Activated CD4-positive, alpha-beta T cell treated with anti-CD3 and anti-CD28 coated beads, Interleukin-2, amount 50 U/mL, for 1 hour (primary cell): Measurements from ENCODE around the gene SAPCD1.
"Not testable (repeated sequence)": the region's sequence is repeated elsewhere in the genome, so short reads cannot be mapped to it uniquely, and the experiment has no call there.

ENCODE experiments used
- DNase-seq: peaks from one replicate; pipeline ENCODE4 v3.0.0-alpha.2; 2020

Gene SAPCD1

DNA sequence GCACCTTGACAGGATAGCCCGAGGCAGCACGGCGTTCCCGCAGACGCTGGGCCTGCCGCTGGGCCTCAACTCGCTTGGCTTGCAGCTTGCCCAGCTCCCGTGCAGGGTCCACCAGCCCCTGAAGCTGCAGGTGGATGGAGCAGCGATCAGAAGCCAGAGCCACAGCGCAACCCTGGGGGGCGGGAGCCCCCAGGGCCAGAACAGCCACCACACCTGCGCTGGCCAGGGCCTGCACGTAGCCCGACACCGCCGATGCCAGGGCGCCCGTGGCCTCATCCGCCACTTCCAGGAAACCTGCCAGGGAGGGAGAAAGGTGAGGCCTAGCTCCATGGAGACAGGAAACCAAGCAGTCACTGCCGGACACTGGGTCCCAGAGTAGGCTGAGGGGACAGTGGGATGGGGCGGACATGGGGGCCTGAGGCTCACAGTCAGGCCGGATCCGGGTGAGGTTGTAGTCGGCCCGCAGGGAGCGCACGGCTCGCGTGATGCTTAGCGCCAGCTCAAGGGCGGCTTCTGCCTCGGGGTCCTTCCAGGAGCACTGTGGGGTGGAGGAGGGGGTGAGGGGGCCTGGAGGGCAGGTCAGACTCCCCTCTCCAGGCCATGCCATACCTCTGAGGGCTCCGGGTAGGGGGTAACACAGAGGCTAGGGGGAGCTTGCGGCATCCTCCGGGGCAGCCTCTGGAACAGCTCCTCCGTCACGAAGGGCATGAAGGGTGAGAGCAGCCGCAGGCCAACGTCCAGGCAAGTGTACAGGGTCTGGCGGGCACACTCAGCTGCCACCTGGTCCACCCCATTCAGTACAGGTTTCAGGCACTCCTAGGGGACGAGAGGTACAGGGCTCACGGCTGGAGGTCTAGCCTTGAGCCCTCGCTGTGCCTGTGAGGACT is 16.8 kb downstream of the SAPCD1 start:
- DNase-seq = no peak

DNA sequence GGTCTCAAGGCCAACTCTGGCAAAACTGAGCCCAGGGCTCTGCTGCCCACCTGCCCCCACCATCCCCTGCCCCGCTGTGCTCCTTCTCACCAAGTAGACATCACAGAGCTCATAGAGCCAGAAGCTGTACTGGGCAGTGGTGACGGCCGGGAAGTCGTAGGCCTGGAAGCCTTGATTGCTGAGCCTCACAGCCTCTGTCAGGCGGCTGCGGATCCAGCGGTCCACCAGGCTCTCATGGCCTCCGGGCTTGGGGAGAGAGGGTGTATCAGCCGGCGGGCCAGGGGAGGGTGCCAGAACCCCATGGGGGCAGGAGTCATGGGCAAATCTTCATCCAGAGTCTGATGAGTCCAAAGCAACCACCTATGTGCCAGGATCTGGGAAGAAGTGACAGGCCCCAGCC is 17.5 kb downstream of the SAPCD1 start:
- no peak for DNase-seq

DNA sequence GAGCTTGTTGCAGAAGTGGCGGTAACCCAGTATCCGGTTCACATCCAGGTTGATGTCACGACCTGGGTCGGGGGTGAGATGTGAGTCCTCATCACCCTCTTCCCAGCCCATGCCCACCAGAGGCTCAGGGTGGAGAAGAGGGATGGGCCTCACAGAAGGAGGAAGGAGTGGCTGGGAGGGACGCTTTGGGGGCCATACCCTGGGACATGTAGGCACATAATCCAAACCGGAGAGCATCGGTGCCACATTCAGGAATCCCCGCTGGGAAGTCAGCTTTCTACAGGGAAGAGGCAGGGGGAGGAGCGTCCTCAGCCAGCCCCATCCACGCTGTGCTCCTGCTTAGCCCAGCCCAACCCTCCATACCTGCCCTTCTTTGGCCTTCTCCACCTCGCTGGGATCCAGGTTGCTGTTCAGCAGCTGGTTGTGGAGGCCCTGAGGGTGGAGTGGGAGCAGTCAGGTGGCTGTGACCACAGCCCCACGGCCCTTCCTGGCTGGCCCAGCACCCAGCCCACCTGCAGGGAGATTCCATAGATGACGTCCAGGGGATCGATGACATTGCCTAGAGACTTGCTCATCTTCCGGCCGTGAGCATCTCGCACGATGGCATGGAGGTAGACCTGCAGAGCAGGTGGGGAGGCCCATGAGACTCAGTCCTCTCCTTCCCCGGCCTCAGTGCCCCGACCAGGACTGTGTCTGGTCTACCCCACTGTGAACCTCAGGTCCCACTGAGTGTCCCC is 18.2 kb downstream of the SAPCD1 start:
- DNase-seq = no peak

DNA sequence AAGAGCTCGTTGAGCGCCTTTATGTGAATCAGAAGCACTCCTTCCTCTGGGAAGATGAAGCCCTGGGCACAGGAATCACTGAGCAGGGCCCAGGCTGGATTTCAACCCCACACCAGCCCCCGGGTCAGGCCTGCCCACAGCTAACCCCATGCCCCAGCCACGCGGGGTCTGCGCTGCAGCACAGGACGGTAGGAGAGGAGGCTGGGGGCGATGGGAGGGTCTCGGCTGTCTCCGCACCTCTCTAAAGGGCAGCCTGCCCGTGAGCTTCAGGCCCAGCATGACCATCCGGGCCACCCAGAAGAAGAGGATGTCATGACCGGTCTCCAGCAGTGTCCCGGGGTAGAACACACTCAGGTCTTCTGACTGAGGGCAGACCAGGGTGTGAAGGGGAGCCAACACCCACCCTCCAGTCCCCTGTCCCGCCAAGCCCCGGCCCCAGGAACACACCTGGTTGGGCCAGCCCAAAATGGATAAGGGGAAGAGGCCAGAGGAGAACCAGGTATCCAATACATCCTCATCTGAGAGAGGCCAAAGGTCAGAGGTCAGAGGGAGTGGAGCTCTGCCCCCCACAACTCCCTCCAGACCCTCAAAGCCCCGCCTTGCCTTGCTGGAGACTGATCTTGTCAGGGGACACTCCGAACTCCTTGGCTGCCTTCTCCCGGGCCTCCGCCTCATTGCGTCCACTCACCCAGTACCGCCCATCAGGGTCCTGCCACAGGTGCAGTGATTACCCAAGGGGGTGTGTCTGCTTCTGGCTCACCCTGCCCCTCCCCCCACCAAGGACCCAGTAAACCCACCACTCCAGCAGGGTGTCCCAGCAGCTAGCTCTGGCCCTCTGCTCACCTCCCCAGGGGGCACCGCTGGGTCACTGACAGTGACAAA is 19.0 kb downstream of the SAPCD1 start:
- no peak for DNase-seq

DNA sequence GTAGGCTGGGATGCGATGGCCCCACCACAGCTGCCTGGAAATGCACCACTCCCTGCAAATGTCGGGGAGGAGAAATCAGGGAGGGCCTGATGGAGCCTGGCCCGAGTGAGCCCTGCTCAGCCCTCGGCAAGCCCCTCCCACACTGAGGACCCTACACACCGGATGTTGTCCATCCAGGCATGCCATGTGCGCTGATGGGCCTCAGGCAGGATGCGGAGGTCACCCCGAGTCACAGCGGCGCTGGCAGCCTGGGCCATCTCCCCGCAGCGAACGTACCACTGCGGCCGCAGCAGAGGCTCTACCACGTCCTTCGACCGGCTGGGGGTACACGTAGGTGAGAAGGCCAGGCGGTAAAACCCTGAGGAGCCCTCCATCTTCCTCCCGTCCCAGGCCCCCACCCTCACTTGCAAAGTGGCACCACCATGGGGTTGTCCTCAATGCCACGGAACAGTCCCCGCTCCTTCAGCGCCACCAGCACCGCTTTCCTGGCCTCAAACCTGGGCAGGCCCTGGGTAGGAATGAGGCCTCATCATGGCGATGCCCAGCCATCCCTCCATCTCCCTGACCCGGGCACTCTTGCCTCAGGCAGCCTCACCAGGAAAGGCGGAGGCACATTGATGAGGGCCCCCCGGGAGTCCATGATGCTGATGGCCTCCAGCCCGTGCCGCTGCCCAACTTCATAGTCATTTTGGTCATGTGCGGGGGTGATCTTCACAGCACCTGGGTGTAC is 19.8 kb downstream of the SAPCD1 start:
- no peak for DNase-seq

DNA sequence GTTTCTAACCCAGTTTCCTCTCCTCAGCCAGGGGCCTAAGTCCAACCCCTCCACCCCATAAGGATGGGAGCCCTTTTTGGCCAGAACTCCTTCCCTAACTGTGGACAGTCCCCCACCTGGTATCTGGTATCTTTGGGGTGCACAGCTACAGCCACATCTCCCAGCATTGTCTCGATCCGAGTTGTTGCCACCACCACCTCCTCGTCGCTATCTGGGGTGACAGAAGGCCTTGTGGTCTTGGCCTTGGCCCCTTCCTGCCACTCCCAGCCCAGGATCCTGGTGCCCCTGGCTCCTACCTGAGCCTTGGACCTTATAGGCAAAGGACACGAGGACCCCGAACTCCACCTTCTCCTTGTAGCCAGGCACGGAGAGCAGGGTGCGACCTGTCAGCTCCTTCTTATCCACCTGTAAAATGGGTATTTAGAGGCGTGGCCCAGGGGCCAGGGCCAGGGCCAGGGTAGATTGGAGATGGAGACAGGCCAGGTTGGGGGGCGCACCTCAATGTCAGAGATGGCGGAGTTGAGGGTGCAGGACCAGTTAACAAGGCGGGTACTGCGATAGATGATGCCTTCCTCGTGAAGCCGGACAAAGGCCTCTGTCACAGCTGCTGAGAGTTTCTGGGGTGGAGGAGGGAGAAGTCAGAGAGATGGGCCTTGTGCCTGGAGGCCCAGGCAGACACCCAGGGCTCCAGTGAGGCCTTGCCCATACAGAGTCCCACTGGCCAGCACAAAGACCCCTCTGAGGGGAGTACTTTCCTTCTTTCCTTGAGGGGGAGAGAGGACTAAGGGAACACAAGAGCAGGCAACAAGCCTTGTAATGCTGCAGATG is 21.9 kb downstream of the SAPCD1 start:
- DNase-seq = no peak

DNA sequence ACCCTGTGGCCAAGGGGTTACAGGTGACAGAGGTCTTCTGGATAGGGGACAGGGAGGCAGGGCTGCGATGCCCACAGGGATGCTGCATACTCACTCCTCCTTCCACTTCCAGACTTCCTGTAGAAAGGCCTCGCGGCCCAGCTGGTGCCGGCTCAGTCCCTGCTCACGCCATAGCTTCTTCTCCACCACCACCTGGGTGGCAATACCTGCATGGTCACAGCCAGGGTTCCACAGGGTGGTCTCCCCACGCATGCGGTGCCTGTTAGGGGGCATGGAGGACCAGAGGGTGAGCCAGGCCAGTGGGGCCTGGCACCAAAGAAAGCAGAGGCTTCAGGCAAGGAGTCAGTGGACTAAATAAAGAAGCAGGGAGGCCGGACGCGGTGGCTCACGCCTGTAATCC is 23.0 kb downstream of the SAPCD1 start:
- DNase-seq = no peak

DNA sequence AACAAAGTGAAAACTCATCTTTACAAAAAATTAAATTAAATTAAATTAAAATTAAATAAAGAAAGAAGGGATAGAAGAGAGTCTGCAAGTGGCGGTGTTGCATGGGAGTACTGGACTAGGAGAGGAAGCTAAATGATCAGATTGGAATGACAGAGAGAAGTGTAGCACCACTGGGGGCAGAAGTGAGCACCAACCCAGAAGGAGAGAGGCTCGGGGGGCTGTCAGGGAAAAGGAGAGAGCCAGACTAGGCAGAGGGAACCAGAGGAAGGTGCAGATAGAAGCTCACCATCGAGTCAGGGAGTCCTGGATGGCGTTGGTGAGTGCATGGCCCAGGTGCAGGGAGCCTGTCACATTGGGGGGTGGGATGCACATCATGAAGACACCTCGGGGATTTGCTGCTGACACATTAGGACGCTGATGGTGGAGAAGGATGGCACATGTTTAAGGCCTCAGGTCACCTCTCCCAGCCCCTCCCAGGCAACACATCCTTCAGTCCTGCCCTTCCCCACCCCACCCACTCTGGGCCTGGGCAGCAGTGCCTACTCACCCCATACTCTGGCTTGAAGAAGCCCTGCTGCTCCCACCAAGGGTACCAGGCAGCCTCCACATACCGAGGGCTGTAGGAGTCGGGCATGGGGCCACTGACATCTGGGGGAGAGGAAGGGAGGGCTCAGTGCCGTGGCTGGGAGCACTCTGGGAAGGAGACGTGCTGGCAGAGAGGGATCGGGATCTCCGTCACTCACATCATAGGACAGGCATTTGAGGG is 29.1 kb downstream of the SAPCD1 start:
- peak; percentile 33 for DNase-seq

DNA sequence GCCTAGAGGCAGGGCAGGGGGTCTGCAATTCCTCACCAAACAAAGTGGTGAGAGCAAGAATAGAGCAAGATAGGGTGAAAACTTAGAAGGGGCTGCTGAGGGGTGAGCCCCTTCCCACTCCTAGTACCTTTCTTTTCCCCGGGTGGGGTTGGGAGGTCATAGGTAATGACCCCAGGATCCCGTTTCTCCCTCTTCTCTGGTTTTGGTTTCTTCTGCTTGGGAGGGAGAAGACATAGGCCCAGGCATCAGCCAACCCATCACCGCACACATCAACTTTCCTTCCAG is 29.6 kb downstream of the SAPCD1 start:
- DNase-seq = no peak

DNA sequence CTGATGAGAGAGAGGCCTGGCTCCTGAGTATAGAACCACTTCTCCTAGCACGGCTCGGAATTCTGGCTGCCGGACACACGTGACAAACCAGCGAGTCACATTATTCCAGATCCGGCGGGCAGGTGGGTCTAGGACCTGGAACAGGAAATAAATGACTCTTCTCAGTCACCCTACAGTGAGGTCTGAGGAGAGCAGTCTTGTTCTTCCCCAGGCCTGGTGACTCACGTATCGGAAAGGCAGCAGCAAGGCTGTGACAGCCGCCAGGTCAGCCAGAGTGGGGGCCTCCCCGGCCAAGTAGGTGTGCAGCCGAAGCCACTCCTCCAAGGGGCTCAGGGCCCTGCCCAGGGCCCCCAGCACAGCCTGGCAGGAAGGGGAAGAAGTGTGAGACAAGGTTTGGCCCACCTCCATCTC is 30.3 kb downstream of the SAPCD1 start:
- no peak for DNase-seq

DNA sequence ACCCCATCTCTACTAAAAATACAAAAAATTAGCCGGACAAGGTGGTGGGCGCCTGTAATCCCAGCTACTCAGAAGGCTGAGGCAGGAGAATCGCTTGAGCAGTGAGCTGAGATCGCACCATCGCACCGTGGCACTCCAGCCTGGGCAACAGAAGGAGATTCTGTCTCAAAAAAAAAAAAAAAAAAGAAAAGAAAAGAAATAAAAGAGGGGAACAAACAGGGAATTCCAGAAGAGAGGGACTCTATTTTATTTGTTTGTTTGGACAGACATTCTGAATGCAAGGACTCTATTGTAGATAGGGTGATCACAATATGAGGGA is 31.4 kb downstream of the SAPCD1 start:
- DNase-seq = not testable (repeated sequence)

DNA sequence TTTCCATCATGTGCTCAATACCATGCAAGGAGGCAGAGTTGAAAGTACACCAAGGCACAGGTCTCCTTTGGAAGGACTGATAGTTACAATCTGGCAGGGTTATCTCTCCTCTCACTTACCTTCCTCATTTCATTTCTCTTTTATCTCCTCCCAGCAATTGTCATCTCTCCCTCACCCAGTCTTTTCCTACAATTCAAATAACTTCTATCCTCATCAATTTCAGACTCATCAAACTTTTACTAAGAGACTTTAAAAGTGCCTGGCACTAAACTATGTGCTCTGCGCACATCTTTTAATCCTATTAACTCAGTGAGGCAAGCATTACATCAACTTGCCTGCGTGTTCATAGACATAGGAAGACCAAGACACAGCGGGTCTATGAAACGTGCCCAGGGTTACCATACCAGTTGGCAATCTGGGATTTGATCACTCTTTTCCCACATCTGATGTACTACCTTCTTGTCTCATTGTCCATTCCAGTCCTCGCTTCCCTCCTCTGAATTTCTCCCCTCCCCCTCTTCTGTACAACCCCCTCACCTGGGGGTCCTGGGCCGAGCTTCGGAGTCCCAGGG is 31.9 kb downstream of the SAPCD1 start:
- DNase-seq = no peak

DNA sequence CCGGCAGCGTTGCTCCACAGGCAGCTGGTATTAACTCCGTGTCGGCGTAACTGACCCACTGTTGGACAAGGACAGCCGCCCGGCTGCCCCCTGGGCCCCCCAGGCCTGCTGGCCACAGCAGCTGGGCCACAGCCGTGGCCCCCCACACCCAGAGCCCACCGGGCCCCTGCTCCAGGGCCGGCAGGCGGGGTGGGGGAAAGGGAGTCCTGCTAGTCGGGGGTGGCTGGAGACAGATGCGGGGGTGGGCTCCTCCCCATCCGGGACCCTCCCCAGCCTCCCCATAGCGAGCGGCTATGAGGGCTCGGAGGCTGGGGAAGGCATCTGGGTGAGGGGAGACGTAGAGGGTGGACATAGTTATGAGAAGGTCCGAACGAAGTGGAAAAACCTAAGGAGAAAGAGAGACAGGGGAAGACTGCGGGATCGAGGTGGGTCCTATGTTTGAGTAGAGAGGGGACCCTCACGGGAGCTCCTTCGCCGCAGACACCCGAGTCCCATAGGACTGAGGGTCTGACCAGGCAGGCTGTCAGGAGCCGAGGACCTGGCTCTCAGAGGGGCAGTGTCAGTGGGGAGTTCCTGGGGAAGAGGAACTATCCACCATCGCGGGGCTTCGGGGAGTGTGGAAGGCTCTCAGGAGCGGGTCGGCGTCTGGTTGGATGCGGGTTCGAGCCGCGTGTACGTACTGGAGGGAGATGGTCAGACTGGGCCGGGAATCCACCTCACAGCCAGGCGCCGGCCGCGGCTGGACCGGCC is 32.6 kb downstream of the SAPCD1 start:
- DNase-seq = no peak

DNA sequence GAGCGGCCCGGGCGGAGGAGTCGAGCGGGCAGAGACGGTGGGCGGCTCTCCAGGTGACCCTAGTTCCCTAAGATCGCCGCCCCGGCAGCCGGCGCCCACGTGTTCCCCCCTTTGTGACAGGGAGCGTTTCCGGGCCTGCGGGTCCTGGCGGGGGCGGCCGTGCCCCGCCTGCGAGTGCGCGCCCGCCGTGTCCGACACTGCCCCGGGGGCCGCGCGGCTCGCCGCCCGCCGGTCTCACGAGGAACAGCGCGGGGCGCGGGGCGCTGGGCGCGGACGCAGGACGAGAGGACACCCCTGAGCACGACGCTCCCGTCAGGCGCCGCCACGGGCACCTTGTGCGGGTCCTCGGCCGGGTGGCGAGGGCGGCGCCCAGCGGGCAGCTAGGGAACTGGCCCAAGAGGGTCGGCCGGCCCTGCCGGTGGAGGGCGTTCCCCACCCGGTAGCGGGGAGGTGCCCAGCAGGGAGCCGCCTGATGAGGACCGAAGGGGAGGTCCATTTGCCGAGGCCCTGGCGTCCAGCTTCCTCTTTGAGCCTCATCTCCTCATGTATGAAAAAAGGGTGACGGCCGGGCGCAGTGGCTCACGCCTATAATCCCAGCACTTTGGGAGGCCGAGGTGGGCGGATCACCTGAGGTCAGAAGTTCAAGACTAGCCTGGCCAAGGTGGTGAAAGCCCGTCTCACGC is 33.3 kb downstream of the SAPCD1 start, which contains the start of gene VARS1:
Gene VARS1 (minus strand): TSS at position 137 of the 683 bp plus-strand sequence. CDS start 535 bp downstream, outside the sequence.
- peak; percentile 80 for DNase-seq

DNA sequence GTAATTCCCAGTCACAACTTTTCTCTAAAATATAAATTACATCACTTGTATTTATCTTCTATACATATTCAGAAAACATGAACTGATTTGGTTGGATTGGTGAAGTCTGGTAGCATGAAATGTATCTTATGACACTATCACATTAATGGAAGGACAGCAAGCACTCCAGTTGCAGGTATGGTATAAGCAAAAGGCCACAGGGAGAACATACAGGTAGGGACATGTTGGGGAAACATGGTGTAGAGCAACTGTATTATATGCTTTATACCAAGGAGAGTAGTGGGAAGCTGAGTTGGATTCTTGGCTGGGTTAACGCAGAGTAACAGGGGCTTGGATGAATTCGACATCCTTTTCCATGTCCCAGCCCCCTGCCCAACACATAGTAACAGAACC is 34.5 kb downstream of the SAPCD1 start:
- no peak for DNase-seq

DNA sequence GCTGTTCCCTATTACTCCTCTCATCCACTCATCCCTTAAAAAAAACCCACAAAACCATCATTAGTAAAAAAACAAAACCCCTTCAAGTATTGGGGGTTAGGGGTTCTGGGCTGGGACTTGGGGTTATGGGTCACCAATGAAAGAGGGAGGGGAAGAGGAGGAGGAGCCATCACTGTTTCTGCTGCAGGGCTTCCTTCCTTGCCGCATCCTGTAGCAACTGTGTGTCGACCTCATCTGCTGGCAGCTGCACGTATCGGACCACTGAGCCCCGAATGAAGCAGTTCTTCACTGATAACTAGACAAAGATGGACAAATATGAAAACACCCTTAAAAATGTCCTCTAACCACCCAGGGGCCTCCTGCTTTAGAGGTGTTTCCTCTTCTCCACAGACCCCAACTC is 35.1 kb downstream of the SAPCD1 start:
- DNase-seq = peak; percentile 19

DNA sequence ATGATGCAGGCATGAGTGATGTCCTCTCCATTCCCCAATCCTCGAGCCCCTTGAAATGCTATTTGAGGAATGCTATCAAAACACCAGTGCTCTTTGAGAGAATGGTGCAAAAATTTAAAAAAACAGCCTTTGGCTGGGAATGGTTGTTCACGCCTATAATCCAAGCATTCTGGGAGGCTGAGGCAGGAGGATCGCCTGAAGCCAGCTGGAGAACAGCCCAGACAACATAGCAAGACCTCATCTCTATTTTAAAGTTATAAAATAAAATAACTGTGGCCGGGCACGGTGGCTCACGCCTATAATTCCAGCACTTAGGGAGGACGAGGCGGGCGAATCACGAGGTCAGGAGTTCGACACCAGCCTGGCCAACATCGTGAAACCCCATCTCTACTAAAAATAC is 37.3 kb downstream of the SAPCD1 start:
- DNase-seq = no peak

DNA sequence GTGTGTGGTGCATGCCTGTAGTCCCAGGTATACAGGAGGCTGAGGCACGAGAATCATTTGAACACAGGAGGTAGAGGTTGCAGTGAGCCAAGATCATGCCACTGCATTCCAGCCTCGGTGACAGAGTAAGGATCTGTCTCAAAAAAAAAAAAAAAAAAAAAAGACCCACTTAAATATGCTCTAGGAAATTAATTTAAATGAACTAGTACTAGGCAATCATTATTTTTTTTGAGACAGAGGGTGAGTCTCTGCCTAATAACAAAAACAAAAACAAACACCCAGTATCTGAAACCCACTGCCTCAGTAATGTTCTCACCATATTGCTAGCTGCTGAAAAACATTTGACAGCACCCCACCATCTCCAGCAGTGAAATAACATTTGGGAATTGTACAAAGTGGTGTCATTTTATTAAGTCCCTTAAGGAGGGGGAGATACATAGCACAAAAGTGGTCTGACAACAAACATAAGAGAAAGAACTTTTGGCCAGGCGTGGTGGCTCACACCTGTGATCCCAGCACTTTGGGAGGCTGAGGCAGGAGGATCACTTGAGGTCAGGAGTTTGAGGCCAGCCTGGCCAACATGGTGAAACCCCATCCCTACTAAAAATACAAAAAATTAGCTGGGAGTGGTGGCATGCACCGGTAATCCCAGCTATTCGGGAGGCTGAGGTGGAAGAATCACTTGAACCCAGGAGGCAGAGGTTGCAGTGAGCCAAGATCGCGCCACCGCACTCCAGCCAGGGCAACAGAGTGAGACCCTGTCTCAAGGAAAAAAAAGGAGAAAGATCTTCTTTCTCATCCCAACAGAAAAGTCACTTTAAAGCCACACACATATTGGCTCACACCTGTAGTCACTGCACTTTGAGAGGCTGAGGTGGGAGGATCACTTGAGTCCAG is 38.8 kb downstream of the SAPCD1 start:
- not testable (repeated sequence) for DNase-seq
